ENCODE results near the gene LIN7A.

Gene LIN7A

DNA sequence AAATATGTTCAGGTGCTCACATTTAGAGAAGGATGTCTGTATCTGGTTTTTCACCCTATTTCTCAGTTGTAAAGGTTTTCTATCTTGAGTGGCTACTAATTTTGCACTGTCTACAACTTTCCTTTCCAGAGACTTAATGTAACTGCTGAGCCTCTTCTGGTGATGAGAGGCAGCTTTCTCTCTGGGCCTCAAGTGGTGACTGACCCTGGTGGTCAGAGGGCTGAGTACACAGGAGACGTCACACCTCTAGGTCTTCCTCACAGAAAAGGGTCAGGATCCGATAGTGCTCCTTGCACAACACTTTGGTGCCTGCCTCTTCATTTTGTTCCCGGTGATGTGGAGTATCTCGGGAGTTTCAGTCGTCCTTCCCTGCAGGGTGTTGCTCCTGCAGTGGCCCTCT, 76.8 kb downstream of the LIN7A start:
- DNase-seq (ENCODE audit: low read depth in 1 of 2, low spot score in 1 of 2): no peak

DNA sequence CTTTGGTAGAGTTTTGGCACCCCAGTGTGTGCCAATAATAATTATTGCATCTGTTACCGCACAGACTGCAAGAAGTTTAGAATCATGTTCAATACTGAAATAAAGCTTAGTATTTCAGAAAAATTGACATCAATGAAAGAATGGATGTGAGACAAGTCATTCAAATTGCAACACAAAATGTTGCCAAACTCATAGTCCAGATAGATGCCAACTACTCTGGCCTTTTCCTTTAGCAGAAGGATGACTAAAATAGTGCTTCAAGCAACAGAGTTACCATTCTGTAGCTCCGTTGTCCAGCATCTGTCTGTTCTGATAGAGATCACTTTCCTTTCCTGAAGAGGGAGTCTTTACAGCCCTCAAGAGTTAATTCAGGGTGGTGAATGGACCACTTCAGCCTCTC, 77.5 kb downstream of the LIN7A start:
- no peak for DNase-seq (ENCODE audit: low read depth in 1 of 2, low spot score in 1 of 2)

DNA sequence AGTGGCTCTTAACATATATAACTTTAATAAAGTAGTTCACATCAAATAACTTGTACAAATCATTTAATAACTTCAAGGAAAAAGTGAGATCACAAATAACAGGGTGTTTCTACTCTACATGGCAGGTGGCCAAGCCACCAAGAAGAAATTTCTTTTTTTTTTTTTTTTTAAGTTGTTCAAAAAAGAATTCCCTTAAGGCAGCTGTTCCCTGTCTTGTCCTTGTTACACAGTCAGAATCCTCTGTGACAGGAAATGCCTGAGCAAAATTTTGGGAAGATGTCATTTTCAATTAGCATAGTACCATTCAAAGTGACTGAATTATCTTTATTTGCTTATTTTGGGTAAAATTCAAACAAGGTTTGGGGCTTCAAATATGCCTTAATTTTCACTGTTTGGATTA, 79.4 kb downstream of the LIN7A start:
- no peak for DNase-seq (ENCODE audit: low read depth in 1 of 2, low spot score in 1 of 2)

DNA sequence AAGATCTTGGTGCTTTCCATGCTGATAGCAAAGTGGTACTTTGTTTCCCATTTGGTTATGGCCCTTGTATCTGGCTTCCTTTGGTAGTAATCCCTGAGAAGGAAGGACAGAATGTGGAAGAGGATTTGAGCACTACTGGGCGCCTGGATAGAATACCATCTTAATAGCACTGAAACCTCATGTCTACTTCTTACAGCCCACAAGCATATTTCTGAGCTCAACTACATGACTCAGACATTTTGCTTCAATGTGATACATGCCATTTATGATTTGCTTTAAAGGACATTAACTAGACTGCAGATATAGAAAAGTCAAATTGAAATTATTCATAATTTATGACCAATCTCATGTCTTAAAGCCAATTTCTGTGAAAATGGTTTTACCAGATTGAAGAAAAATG, 80.4 kb downstream of the LIN7A start:
- no peak for DNase-seq (ENCODE audit: low read depth in 1 of 2, low spot score in 1 of 2)

DNA sequence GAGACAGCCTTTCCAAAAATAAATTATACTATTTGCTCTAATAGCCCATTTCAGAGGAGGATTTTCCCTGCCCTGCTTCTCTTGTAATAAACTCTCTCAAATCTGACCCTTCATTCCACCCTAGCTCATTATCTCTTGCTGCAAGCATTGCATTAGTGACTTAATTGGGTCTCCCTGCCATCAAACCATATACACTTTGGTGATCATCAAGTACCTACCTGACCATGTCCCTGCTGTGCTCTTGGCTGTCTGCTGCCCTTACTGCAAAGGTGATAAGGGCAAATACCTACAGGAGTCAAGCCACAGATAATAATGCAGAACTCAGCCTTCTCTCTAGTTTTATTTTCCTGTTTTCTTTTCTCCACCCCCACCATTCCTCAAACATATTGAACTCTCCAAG, 88.4 kb downstream of the LIN7A start:
- DNase-seq (ENCODE audit: low read depth in 1 of 2, low spot score in 1 of 2): no peak

DNA sequence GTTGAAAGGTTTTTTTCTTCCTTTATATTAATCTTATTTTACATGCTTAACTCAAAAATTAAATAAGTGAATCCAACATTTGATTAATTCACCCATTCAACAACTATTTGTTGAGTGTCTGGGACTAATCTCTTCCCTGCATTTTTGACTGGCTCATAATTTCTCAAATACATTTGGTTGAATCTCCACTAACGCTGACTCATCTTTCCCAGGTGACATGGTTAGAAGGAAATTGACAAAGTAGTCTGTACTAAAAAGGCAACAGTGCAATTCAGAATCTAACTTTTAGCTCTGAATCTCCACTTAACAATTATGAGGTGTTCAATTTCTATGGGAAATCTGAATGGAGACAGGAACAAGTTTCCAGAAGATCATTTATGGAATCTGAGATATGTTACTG, 88.9 kb downstream of the LIN7A start:
- DNase-seq (ENCODE audit: low read depth in 1 of 2, low spot score in 1 of 2): no peak

DNA sequence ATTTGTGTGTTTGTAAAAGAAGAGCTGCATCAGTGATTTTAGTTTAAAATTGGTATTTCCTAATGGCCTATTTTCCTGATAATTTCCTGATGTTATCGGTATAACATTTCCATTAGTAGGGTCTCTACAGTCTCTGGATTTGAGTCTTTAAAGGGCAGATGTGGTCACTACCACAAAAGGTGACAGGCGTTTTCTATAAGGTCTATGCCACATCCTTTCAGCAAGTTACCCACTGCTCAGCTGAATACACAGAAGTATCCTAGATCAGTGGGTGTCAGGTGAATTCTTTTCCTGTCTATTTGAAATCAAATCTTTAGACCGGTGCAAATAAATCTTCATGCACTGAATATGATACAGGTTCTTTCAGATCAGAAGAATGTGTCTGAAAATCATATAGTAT, 90.2 kb downstream of the LIN7A start:
- DNase-seq (ENCODE audit: low read depth in 1 of 2, low spot score in 1 of 2): no peak

DNA sequence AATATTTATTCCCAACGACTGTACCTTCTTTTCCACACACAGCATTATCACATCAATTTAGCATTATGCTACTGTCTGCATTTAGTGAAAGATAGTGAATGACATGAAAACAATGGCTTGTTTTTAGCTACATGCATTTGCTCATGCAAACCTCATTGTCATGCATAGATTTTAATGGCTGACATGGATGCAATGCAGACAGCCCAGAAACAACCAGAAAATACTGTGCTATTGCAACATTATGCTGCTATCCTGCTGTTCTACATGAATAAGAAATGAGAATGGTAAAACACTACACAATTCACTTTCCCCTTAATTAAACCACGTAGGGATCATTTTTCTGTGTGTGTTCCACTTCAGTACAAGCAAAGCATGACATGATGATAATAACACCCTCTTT, 90.8 kb downstream of the LIN7A start:
- DNase-seq (ENCODE audit: low read depth in 1 of 2, low spot score in 1 of 2): no peak

DNA sequence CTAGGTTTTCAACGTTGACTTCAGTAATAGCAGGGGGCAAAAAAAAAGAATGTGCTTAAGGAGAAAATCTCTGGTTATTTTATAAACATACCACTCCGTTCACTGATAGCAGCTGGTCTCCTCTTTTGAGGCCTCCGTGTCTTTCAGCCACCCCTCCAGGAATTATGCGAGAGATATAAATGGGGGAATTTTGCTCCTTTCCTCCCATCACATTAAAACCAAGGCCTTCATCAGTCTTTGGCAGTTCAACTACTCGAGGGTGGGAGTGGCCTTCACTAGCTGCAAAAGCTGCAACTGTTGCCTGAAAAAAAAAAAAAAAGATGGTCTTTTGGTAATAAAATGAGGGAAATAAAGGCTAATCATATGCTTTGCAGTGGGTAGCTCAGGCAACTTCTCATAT, 92.1 kb downstream of the LIN7A start:
- no peak for DNase-seq (ENCODE audit: low read depth in 1 of 2, low spot score in 1 of 2)

DNA sequence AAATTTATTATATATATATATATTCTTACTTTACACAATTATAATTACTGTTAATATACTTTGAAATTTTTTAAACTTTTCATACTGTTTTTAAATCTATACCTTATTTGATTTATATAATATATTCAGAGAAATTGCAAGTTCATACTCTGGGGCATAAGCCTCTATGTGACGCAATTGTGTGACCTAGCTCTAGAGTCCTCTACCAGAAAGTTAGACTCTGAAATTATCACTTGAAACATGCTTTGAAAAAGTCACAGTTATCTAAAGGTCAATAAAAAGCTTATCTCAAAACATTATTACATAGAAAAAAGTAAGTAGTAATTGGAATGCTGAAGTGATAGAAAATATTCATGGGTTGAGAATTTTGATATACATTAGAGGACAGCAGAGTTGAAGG, 93.8 kb downstream of the LIN7A start:
- DNase-seq (ENCODE audit: low read depth in 1 of 2, low spot score in 1 of 2): no peak

DNA sequence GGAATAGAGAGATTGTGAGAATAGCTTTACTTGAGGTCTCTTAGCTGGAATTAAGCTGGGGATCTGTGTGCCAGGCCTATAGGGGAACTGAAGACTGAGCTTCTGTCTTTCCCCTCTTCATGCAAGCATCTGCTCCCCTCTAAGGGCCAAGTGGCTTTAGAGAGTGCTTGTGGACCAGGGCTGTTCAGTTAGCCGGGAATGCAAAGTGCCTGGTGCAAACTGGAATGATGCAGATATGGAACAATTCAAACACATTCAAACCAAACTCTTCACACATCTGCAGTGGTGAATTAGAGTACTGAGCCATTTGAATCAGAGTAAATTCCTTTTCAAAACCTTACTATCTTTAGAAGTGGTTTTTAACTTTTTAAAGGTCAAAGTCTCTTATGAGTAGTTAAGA, 99.0 kb downstream of the LIN7A start:
- no peak for DNase-seq (ENCODE audit: low read depth in 1 of 2, low spot score in 1 of 2)

DNA sequence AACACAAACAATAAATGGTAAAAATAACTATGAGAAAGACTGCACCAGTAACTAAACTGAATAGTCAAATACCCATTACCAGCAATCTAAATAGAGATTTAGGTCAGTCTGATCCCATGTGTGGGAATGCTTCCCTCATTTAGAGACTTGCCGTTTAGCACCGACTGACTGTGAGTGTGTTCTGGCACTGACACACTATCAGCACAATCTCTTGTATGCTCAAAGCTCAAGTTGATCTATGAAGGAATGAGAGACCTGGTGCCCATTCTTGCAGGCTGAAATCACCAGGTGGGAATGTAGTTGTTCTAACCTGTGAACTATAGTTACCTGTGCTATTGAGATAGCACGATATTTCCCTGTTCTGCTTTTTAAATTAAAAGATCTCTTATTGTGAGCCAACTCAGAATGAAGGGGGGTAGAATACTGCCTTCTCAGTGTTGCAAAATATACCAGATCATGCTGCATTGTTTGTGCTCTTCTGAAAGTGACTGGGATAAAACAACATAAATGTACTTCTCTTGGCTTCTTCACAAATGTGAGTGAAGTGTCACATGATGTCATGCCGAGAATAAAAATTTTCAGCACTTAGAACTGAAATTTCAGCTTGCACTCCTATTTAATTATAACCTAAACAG, 99.6 kb downstream of the LIN7A start:
- DNase-seq (ENCODE audit: low read depth in 1 of 2, low spot score in 1 of 2): no peak

DNA sequence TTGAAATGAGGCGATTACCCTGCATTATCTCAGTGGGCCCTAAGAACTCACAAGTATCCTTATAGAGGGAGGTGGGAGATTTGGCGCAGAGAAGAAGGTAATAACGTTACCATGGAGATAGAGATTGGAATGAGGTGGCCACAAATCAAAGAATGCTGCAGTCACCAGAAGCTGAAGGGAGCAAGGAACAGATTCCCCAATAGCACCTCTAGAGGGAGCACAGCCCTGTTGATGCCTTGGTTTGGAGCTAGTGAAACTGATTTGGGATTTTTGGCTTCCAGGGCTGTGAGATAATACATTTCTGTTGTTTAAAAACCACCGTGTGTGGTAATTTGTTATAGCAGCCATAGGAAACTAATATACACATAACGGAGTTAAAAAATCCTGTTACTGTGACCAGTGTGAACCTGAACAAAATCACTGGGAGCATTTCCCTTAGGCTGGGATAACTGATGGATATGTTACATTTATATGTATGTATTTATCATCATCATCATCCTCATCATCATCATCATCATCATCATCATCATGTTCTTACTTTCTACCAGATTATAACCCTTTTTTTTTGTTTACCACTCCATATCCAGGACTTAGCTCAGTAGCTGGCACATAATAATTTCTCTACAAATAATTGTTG, 100.3 kb downstream of the LIN7A start:
- no peak for DNase-seq (ENCODE audit: low read depth in 1 of 2, low spot score in 1 of 2)

DNA sequence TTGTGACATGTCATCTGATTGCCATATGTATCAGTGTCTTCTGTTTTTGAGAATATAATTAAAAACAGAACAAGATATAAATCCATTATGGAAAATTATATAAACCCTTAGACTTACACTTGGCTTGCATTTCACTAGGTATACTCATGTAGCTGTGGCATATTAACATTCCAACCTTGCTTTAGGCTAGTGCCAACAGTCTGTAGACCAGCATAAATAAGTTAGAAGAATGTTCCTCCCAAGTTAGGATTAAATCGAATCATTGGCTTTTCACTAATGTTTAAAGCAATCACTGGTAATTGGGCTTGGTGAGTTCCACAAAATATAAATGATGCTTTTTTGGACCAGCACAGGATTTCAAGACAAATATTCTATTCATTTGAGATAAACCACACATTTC, 103.0 kb downstream of the LIN7A start:
- DNase-seq (ENCODE audit: low read depth in 1 of 2, low spot score in 1 of 2): no peak

DNA sequence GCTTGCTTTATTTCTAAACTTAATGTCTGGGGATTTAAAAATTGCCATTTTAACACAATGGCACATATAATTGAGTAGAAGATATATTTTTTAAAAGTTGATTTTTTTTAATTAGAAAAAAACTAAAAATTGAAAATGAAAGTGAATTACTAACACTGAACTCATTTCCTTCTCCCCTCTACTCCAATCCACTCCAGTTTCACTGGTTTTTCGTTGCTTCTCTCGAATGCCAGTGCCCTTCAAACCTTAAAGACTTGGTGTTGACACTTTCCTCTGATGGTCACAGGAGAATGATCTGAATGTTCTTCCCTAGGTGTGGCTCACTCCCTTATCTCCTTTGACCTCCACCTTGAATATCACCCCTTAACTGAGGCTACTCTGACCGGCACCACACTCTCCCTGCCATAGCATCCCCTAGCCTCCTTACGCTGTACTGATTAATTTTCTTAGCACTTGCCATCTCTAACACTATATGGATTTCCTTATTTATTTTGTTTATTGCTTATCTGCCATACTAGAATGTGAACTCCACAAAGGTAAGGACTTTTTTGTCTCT, 107.1 kb downstream of the LIN7A start:
- no peak for DNase-seq (ENCODE audit: low read depth in 1 of 2, low spot score in 1 of 2)

DNA sequence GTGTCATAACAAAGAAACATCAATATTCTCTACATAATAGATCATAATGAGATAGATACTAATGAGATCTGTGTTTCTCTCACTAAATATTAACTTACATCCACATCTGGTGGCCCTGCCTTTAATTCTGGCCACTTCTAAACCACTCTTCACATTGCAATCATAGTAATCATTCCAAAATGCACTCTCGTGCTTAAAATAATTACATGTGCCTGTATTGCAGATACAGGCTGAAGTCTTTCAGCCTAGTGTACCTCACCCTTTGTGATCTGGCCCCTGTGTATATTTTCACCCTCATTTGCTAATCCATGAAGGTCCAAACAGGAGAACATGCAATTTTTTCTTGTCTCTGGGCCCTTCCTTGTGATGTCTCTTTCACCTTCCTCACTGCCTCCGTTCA, 108.0 kb downstream of the LIN7A start:
- no peak for DNase-seq (ENCODE audit: low read depth in 1 of 2, low spot score in 1 of 2)

DNA sequence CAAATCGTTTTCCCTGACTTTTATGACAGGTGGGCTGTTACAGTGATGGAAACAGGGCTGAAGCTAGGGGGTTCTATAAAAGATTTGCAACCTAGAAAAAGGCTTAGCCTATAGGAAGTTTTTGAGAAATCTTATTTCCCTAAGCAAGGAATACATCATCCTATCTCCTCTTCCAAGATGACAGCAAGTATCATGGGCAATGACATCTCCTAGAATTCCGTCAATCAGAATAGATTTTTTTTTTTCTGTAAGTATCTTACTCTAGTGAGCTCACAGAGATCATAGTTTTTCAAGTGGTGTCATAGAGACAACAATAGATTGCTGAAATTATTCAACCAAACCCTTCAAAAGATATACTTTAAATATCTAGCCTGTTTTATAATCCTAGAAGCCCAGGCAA, 112.2 kb downstream of the LIN7A start:
- no peak for DNase-seq (ENCODE audit: low read depth in 1 of 2, low spot score in 1 of 2)

DNA sequence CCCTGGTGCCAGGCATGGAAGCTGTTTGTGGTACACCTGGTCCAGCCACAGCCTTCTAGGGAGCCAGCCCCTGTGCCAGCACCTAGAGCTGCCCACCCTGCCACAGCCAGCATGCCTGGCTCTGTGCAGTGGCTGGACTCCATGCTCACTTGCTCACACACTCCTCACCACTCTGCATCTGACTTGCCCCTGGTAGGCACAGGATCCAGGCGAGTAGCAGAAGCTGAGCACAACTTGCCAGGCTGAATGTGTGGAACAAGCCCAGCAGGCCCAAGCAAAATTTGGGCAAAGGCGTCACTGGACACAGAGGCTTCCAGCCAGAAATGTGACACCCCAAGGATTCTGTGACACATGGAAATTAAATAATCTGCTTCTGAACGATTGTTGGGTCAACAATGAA, 114.3 kb downstream of the LIN7A start:
- DNase-seq (ENCODE audit: low read depth in 1 of 2, low spot score in 1 of 2): no peak

DNA sequence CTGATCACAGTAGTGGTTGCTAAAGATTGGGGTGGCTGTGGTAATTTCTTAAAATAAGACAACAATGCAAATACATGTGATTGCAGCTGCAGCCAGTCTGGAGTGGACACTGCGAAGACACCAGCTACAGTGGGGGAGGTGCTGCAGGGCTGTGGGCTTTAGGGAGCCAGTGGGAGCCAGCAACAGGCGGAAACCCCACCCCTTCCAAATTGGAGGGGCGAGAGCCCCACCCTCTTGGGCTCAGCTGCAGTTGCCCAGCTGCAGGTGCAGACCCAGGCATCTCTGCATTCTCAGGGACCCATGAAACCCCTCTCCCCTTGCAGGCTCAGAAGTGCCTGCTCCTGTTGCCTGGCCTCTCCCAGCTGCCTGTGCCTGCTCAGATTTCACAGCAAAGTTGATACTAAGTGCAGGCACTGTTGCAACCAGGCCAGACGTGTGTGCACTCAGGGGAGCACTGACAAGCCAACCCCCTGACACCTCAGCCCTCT, 116.2 kb downstream of the LIN7A start:
- no peak for DNase-seq (ENCODE audit: low read depth in 1 of 2, low spot score in 1 of 2)

DNA sequence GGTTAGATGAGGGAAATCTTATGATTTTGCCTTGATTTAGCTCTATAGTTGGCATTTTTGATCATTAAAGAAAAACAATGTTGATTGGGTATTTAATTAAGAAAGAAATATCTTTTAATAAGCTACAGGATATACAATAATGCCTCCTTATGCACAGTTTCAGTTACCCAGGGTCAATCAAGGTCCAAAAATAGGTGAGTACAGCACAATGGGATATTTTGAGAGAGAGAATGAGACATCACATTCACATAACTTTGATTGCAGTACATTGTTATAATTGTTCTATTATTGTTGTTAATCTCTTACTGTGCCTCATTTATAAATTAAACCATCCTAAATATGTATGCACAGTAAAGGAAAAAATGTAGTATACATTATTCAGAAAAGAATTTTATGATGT, 118.9 kb downstream of the LIN7A start:
- no peak for DNase-seq (ENCODE audit: low read depth in 1 of 2, low spot score in 1 of 2)

DNA sequence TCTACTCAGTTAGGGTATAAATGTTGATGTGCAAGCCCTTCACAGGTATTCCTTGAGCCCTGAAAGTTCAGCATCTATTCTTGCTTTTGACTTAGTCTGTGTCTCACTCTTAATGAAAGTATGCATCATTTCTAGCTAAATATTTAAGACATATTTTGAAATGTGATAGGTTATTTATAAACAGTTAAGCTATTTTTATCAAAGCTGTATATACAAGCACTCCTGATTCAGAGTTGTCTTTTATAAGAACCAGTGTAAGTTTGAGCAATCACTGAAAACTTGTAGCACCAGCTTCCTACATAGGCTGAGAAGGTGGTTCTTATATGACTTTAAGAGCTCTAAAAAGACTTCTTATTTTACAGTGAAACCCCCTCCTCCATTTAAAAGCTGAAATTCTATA, 122.4 kb downstream of the LIN7A start:
- DNase-seq (ENCODE audit: low read depth in 1 of 2, low spot score in 1 of 2): no peak

DNA sequence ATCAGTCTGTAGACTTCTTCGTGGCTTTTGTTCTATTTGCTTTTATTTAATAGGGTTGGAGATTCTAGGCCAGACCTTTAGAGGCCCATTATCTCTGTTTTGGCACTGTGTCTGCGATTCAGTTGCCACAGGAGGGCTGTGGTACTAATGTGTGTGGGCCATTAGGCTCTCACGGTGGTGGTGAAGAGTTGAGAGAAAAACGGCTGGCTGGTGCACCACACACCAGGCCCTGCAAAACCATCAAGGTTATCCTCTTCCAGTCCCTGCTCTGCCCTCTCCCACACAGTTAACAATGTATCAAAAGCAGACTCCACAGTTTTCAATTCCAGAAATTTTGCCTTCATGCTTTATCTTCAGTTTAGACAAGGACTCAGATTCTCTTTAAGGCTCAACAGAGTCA, 123.3 kb downstream of the LIN7A start:
- DNase-seq (ENCODE audit: low read depth in 1 of 2, low spot score in 1 of 2): no peak

DNA sequence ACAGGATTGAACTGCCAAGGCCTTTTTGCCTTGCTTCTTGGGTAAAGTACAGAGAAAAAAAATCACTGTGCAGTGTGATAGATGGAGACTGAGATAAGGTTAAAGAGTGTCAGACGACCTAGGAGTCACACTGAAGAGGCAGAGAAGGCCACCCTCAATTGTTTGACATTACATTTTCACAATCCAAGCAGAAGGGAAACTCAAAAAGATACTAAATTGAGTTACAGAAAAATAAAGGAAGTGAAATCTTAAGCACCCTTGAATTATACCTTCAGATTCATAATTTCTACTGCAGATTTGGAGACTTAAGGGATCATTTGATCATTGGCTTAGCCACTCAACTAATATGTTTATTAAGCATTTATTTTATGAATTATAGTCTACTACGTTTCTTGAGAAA, 123.9 kb downstream of the LIN7A start:
- no peak for DNase-seq (ENCODE audit: low read depth in 1 of 2, low spot score in 1 of 2)
